ENCODE data around the gene CSMD2. TPM values are rescaled to one million over a fixed set of nuclear protein-coding genes. Genes with fewer than 3 reads are reported as not detected.

Gene CSMD2
- polyA plus RNA-seq, 1 of the 3 experiments (the other 2 are of a cell fraction), result not detected

- Histone ChIP-seq H3K27me3 (ENCODE audit: insufficient read depth) (no peaks in the 10 kb centered on the region), H3K79me2 (ENCODE audit: insufficient read depth) (no peaks in the 10 kb centered on the region), H3K9me3 (no peaks in the 10 kb centered on the region), H3K9me2 (no peaks in the 10 kb centered on the region), H3F3A (replicated peaks; ENCODE audit: insufficient read depth) (no peaks in the 10 kb centered on the region), H3K9ac (no peak overlapping the region), H3K27ac (ENCODE audit: low read depth in 2 of 2, low read length in 1 of 2) (no peak overlapping the region), H4K20me1 (ENCODE audit: insufficient read depth) (no peaks in the 10 kb centered on the region), H3K4me1 (ENCODE audit: control insufficient read depth in 1 of 2, insufficient read depth in 2 of 2, low read depth in 1 of 2, low read length in 1 of 2) (no peaks in the 10 kb centered on the region), H3K36me3 (replicated peaks in 1 of 2; ENCODE audit: control insufficient read depth in 1 of 2, insufficient read depth in 2 of 2, low read length in 1 of 2) (no peaks in the 10 kb centered on the region), H3K4me3 (ENCODE audit: low read depth in 2 of 2, low read length in 1 of 2) (no peak overlapping the region), H2AFZ (ENCODE audit: low read depth) (no peak overlapping the region), H3K4me2 (no peak overlapping the region)
- ChIA-PET CTCF (interaction anchor here (1.9 kb wide), 1 partner anchor 8 kb away, joined by 6 read pairs; no protein-coding TSS in a partner anchor), POLR2A (no interaction called here)
- WGBS (ENCODE audit: low lambda C conversion rate), result 51% methylated on average over 5 of the region's 5 CpGs
- TF ChIP-seq MXI1 (IDR thresholded peaks at IDR 0.05; ENCODE audit: low read depth, low read length) (no peak), YY1 (IDR thresholded peaks at IDR 0.05; ENCODE audit: low read depth) (no peak), RFX5 (IDR thresholded peaks at IDR 0.05; ENCODE audit: low read length) (no peak), RAD21 (IDR thresholded peaks at IDR 0.05; ENCODE audit: low read length) (no peak), FOXJ3 (CRISPR knock-in tag; IDR thresholded peaks at IDR 0.05) (no peak)
- DNase-seq, result no peak
Observed at GRCh38 chr1:33502726-33503125, 662.3 kb downstream of the CSMD2 start.

DNA sequence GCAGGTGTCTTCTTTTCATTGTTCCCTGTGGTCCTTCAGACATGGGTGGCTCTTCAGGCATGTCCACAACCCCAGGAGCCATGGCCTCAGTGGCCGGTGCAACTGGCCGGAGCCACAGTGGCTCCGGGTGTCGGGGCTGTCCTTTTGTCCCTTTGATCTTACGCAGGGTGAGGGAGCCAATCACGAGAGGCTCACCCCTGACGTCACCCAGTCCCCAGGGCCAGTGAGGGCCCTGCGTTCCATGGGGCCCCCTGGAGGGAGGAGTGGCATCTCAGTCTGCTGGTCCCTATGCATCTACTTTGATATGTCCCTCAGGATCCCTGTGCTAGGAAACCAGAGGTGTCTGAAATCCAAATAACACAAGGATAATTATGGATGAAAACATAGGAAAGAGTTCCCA is 663.3 kb downstream of the CSMD2 start:
- no peaks in the 10 kb centered on the region for H3K27me3 ChIP-seq (ENCODE audit: insufficient read depth)
- no peaks in the 10 kb centered on the region for H4K20me1 ChIP-seq (ENCODE audit: insufficient read depth)
- H3K4me3 ChIP-seq (ENCODE audit: low read depth in 2 of 2, low read length in 1 of 2), result no peak overlapping the region
- CTCF ChIA-PET, result no interaction called here
- no peak overlapping the region for H3K4me2 ChIP-seq
- H3K9ac ChIP-seq, result no peak overlapping the region
- H3K4me1 ChIP-seq (ENCODE audit: control insufficient read depth in 1 of 2, insufficient read depth in 2 of 2, low read depth in 1 of 2, low read length in 1 of 2), result no peaks in the 10 kb centered on the region
- 100% methylated on average over 1 of the region's 8 CpGs for WGBS (ENCODE audit: low lambda C conversion rate)
- H3K36me3 ChIP-seq (replicated peaks in 1 of 2; ENCODE audit: control insufficient read depth in 1 of 2, insufficient read depth in 2 of 2, low read length in 1 of 2), result no peaks in the 10 kb centered on the region
- no peaks in the 10 kb centered on the region for H3K9me2 ChIP-seq
- no peaks in the 10 kb centered on the region for H3F3A ChIP-seq (replicated peaks; ENCODE audit: insufficient read depth)
- no peaks in the 10 kb centered on the region for H3K79me2 ChIP-seq (ENCODE audit: insufficient read depth)
- H3K27ac ChIP-seq (ENCODE audit: low read depth in 2 of 2, low read length in 1 of 2), result no peak overlapping the region
- TF ChIP-seq USF2 (IDR thresholded peaks at IDR 0.05; ENCODE audit: borderline replicate concordance, low read depth, low read length) (no peak), FOXJ3 (CRISPR knock-in tag; IDR thresholded peaks at IDR 0.05) (no peak), TAF1 (IDR thresholded peaks at IDR 0.05; ENCODE audit: borderline replicate concordance, low read depth, low read length) (no peak), FOXM1 (IDR thresholded peaks at IDR 0.05; ENCODE audit: low read depth) (no peak), FOSL2 (IDR thresholded peaks at IDR 0.05; ENCODE audit: borderline replicate concordance, low read depth) (no peak), NFIC (IDR thresholded peaks at IDR 0.05; ENCODE audit: borderline replicate concordance) (no peak), IRF3 (IDR thresholded peaks at IDR 0.05; ENCODE audit: low read depth, low read length) (no peak), MXI1 (IDR thresholded peaks at IDR 0.05; ENCODE audit: low read depth, low read length) (no peak), PBX3 (IDR thresholded peaks at IDR 0.05) (no peak), CHD2 (IDR thresholded peaks at IDR 0.05; ENCODE audit: low read length, partially characterized antibody) (no peak), JUND (IDR thresholded peaks at IDR 0.05) (no peak), RXRA (IDR thresholded peaks at IDR 0.05; ENCODE audit: borderline replicate concordance, low read depth) (no peak), RCOR1 (IDR thresholded peaks at IDR 0.05; ENCODE audit: low read length) (no peak)
- TF ChIP-seq, protein P1, sequence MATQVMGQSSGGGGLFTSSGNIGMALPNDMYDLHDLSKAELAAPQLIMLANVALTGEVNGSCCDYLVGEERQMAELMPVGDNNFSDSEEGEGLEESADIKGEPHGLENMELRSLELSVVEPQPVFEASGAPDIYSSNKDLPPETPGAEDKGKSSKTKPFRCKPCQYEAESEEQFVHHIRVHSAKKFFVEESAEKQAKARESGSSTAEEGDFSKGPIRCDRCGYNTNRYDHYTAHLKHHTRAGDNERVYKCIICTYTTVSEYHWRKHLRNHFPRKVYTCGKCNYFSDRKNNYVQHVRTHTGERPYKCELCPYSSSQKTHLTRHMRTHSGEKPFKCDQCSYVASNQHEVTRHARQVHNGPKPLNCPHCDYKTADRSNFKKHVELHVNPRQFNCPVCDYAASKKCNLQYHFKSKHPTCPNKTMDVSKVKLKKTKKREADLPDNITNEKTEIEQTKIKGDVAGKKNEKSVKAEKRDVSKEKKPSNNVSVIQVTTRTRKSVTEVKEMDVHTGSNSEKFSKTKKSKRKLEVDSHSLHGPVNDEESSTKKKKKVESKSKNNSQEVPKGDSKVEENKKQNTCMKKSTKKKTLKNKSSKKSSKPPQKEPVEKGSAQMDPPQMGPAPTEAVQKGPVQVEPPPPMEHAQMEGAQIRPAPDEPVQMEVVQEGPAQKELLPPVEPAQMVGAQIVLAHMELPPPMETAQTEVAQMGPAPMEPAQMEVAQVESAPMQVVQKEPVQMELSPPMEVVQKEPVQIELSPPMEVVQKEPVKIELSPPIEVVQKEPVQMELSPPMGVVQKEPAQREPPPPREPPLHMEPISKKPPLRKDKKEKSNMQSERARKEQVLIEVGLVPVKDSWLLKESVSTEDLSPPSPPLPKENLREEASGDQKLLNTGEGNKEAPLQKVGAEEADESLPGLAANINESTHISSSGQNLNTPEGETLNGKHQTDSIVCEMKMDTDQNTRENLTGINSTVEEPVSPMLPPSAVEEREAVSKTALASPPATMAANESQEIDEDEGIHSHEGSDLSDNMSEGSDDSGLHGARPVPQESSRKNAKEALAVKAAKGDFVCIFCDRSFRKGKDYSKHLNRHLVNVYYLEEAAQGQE (IDR thresholded peaks at IDR 0.05; ENCODE audit: low read depth, low read length), result no peak
- TF ChIP-seq, protein P2, sequence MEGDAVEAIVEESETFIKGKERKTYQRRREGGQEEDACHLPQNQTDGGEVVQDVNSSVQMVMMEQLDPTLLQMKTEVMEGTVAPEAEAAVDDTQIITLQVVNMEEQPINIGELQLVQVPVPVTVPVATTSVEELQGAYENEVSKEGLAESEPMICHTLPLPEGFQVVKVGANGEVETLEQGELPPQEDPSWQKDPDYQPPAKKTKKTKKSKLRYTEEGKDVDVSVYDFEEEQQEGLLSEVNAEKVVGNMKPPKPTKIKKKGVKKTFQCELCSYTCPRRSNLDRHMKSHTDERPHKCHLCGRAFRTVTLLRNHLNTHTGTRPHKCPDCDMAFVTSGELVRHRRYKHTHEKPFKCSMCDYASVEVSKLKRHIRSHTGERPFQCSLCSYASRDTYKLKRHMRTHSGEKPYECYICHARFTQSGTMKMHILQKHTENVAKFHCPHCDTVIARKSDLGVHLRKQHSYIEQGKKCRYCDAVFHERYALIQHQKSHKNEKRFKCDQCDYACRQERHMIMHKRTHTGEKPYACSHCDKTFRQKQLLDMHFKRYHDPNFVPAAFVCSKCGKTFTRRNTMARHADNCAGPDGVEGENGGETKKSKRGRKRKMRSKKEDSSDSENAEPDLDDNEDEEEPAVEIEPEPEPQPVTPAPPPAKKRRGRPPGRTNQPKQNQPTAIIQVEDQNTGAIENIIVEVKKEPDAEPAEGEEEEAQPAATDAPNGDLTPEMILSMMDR (IDR thresholded peaks at IDR 0.05), result no peak
- H2AFZ ChIP-seq (ENCODE audit: low read depth), result no peak overlapping the region
- no peaks in the 10 kb centered on the region for H3K9me3 ChIP-seq
- DNase-seq, result no peak
- POLR2A ChIA-PET, result no interaction called here
